Inflammatory macrophage (primary cell): ENCODE results near the gene SENP8.

Experiments
- DNase-seq, 2 donors: peaks; one replicate each; pipeline ENCODE4 v3.0.0-alpha.2; 2020 to 2022

SENP8 gene

DNA sequence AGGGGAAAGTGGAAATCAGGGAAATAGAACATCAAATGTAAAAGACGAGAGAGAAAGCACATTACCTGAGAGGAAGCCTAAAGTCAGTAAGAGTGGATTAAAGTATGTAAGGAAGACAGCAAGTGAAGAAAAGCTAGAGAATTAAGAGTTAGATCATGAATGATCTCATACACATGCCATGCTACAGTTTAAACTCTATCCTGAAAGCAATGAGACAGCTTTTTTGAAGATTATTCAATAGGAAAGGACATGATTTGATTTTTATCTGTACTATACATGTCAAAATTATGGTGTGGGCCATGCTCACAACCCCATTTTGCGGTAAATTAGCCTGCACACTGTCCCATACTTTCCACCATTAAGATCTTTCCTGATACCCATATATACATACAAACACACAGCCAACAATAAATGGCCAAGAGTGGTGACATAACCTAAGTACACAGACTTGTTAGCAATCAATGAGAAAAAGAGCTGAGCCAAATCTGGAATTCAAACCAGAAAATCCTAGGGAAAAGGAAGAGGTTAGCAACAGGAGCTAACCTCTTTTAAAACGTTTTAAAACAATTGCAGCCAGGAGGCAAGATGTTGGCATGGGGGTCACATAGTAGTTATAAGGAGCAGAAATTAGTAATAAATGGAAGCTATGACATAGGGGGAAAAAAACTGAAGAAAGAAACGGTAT lies 4.7 kb upstream of the SENP8 start:
- DNase-seq, result no peak

- peak in 1 of 2 donors; percentile 11 for DNase-seq
Observed at GRCh38 chr15:72116731-72117485, 1.3 kb upstream of the SENP8 start.

DNA sequence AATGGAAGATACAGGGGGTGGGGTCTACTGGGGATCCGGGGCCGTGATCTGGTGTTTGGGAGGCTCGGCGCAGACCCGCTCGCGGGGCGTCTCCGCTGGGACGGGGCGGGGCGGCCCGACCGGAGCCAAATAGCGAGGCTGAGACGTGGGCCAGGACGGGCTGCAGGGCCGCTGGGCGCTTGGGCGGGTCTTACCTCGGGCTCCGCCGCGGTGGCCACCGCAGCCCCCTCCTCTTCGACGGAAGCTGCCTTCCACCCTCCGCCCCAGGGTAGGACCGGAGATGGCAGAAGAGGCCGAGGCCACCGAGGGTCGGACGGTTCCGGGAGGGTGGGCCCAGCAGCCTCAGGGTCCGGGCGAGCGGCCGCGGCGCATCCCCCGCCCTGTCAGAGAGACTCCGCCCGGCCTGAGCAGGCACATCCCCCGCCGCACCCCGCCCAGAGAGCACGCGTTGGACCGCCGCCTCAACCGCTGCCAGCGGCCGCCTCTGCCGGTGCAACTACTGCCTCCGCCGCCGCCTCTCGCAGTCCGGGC lies 652 bp upstream of the SENP8 start:
- DNase-seq, result peak; percentile 71 to 75

GRCh38 chr15:72124218-72124617 lies 6.0 kb downstream of the SENP8 start:
- DNase-seq, result no peak

GRCh38 chr15:72127724-72128322 lies 9.6 kb downstream of the SENP8 start:
- DNase-seq, result no peak

GRCh38 chr15:72128359-72128758 lies 10.2 kb downstream of the SENP8 start:
- no peak for DNase-seq

GRCh38 chr15:72130272-72130671 lies 12.1 kb downstream of the SENP8 start:
- DNase-seq, result no peak

- DNase-seq, result no peak
Observed at GRCh38 chr15:72131922-72132321, 13.7 kb downstream of the SENP8 start.

DNA sequence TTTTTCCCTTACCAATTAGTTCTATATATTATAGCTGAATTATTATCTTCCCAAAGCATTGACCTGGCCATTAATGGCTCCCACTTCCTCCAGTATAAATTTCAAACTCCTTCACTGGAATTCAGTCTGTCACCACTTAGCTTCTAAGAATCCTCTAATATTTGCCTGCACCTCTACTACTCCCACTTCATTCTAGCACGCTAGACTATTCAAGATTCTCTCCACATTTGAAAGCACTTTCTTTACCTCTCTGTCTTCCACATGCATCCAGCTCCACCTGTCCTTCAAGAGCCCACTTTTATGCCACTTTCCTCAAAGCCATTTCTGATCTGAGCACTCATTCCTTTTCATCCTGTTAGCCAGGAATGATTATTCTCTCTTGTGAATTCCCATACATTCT lies 15.0 kb downstream of the SENP8 start:
- no peak for DNase-seq

GRCh38 chr15:72135719-72136118 lies 17.5 kb downstream of the SENP8 start:
- DNase-seq, result no peak

GRCh38 chr15:72136170-72137051 lies 18.2 kb downstream of the SENP8 start:
- DNase-seq, result no peak

- no peak for DNase-seq
Observed at GRCh38 chr15:72139667-72140066, 21.5 kb downstream of the SENP8 start.

DNA sequence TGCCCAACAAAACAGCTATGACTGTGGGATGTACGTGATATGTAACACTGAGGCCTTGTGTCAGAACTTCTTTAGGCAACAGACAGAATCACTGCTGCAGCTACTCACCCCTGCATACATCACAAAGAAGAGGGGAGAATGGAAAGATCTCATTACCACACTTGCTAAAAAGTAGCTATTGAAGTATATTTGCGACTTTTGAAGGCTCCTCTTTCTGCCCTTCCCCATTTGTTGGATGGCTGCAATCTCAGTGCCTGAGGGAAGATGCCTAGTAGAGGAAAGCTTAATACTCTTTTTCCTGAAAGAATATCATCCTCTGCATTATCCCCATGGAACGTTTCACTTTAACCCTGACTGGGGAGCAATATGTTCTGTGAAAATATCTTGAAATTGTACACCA lies 21.9 kb downstream of the SENP8 start:
- no peak for DNase-seq

GRCh38 chr15:72141171-72142084 lies 23.2 kb downstream of the SENP8 start:
- DNase-seq, result no peak

- DNase-seq, result no peak
Observed at GRCh38 chr15:72146221-72146620, 28.0 kb downstream of the SENP8 start.

DNA sequence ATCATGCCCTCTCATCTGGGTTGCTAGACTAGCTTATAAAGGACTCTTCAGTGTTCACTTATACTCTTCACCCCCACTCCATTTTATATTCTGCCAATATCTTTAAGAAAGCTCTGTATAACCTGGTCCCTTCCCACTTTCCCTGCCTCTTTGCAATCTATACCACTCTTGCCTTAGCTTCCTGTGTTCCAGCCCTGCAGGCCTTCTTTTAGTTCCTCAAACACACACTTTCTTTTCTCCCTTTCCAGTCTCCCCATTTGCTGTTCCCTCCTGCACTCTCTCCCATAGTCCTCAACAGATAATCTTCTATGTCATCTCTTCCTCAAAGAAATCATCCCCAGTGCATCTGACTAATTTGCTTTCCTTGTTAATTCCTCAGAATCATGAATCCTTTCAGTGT lies 28.7 kb downstream of the SENP8 start:
- no peak for DNase-seq

DNA sequence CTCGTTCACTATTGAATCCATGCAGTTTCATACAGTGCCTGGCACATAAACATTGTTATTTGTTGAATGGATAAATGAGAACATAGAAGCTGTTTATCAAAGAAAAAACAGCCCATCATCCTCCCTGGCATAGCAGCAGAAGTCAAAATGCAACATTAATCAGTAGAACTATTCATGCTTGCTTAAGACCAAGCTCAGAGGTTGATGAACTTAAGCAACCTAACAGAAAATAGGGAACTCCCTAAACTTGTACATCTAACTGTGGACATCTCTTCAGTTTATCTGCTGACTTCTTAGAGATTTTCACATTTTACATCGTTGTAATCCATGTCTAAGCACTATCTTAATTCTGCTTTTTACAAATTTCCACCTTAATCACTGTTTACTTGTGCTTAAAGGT lies 29.2 kb downstream of the SENP8 start:
- DNase-seq, result peak; percentile 20 to 67

DNA sequence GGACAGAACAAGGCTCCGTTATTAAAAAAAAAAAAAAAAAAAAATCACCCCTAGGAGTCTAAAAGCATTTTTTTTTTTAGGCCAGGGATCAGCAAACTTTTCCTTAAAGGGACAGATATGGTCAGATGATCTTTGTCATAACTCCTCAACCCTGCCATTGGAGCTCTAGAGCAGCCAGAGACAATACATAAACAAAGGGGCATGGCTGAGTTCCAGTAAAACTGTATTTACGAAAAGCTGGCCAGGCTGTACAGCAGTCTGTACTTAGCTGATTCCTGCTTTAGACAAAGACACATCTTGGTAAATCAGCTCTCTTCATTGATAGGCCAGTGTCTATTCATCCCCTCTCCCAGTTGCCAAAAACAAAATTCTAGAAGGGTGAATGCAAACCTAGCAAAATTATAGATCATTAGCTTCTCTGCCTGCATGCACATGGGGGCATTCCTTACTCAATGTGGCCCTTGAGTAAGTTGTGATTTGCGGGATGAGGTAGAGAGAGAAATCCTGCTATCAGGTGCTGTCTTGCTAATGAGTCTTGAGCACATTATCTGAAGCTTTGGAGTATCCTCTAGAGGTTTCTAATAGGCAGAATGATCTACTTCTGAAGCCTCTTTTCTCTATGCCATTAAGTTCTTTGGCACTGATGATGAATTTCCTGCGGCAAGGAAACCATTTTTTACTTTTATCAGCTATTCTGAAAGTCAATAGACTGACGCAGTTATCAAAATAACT lies 35.2 kb downstream of the SENP8 start:
- DNase-seq, result no peak

- DNase-seq, result no peak
Observed at GRCh38 chr15:72154316-72154715, 36.1 kb downstream of the SENP8 start.

DNA sequence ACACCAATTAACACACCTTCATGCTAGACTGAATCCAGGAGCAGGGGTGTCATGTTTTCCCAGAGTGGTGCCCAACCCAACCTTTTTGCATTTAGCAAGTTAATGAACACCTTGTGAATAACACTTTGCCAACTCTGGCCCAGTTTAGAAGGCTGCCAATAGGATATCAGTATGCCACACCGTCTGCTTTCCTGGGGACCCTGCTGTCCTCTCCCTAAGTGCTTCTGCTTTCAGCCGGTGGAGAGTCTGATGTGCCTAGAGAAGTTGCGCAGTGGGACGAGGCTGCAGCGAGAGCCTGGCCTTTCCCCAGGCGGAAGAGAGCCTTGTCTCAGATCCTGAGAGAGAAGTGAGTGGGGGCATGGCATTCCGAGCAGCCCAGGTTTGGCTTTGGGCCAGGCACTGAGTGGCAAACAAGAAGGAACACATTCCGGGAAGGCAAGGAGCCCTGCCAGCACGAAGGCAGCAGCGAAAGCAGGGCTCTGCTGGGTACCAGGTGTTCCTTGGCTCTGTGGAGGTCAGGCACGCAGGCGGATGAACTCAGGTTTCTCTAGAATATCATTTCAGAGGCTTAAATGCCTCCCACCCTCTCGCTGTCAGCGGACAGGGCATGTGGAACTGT lies 36.9 kb downstream of the SENP8 start:
- DNase-seq, result peak in 1 of 2 donors; percentile 13
